IMR-90 (cell line): ENCODE measurements around the gene DDX10.

ENCODE experiments used
- CTCF ChIP-seq: conservative IDR thresholded peaks from 2 replicates; pipeline ENCODE4 v1.5.1; 2012; ENCODE audit warnings: mild to moderate bottlenecking, low read depth, low read length, improper control_type of control experiment
- TF ChIP-seq, protein P1 (sequence below): fragments of 150-350 bp; IDR thresholded peaks from 2 replicates; pipeline ENCODE4 v1.6.1; 2017; ENCODE audit warnings: mild to moderate bottlenecking, antibody characterized with exemption, low read length, low read depth

DNA sequence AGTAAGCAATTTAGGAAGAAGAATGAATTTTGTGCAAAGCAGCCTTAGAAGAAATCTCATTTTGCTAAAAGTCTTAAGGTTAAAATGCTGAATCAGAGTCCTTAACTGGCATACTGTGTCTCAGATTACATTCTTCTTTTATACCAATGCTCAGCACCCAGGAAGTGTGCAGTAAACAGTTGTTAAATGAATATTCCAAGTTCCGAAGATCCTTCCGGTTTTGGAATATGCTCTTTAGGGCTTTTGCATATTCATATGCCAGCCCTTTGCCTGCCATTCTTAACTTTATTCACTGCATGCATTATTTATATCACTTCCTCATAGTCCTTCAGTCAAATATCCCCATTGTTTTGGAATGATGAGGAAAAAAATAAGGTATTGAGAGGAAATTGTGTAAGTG lies 242.0 kb downstream of the DDX10 start:
- TF ChIP-seq, protein P1, sequence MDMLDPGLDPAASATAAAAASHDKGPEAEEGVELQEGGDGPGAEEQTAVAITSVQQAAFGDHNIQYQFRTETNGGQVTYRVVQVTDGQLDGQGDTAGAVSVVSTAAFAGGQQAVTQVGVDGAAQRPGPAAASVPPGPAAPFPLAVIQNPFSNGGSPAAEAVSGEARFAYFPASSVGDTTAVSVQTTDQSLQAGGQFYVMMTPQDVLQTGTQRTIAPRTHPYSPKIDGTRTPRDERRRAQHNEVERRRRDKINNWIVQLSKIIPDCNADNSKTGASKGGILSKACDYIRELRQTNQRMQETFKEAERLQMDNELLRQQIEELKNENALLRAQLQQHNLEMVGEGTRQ = no peak
- TF ChIP-seq CTCF = no peak
